Esophagus squamous epithelium (tissue), 5 donors: ENCODE measurements around the gene BACE2. TPM values are rescaled to one million over a fixed set of nuclear protein-coding genes. Genes with fewer than 3 reads are reported as not detected.
A peak's percentile ranks its signal among the peaks of the same experiment; 100 is the strongest.
"Not testable (repeated sequence)": the region's sequence is repeated elsewhere in the genome, so short reads cannot be mapped to it uniquely, and the experiment has no call there.

ENCODE experiments used
- DNase-seq: peaks from one replicate; lab custom pipeline; 2025; lab: John Stamatoyannopoulos, UW
- H3K27ac ChIP-seq, 4 donors: fragments of 200-600 bp; sonication (generic); one replicate each; pipeline ENCODE4 v1.5.1; 2016 to 2019; ENCODE audit warnings: mild to moderate bottlenecking in 1 of 4
- H3K27me3 ChIP-seq, 4 donors: fragments of 200-600 bp; sonication (generic); 1 replicate in 3 of 4; 2 replicates in 1 of 4; pipeline versions ENCODE4 v1.5.1 to v1.6.0; 2017 to 2021; ENCODE audit warnings: antibody characterized with exemption in 1 of 4
- H3K36me3 ChIP-seq, 3 donors: fragments of 200-600 bp; sonication (generic); one replicate each; pipeline ENCODE4 v1.5.1; 2016 to 2019
- H3K4me1 ChIP-seq, 3 donors: fragments of 200-600 bp; sonication (generic); one replicate each; pipeline ENCODE4 v1.5.1; 2017 to 2019
- H3K4me3 ChIP-seq, 4 donors: fragments of 200-600 bp; sonication (generic); 1 replicate in 3 of 4; 2 replicates in 1 of 4; pipeline ENCODE4 v1.5.1; 2016 to 2019; ENCODE audit warnings: mild to moderate bottlenecking in 2 of 4, moderate library complexity in 1 of 4
- H3K9me3 ChIP-seq, 3 donors: fragments of 200-600 bp; sonication (generic); one replicate each; pipeline ENCODE4 v1.5.1; 2016 to 2019
- POLR2A ChIP-seq, 4 donors: fragments of 450-650 bp; IDR thresholded peaks; one replicate each; pipeline ENCODE4 v1.6.1; 2017; ENCODE audit warnings: antibody characterized with exemption in 4 of 4, mild to moderate bottlenecking in 4 of 4, moderate library complexity in 3 of 4
- WGBS, 2 donors: methylation state at CpG; one replicate each; pipeline ENCODE4 v1.1.5; 2018; 5-methylcytosine and 5-hydroxymethylcytosine counted together
- intact Hi-C: fragments of 100-400 bp; cut with DNase I; formaldehyde crosslinking; loops from one replicate; pipeline ENCODE4 v1.15.0; 2022
- total RNA-seq, 4 donors: library from RNA; depleted of rRNA; stranded (reverse); fragments of >200 nt; gene quantifications; one replicate each; pipeline ENCODE4 v1.1.0, GENCODE V29; 2016
- TF ChIP-seq, protein P1 (sequence below), 6 experiments: fragments of 450-650 bp in 4 of 6; fragments of 200-600 bp in 2 of 6; sonication (generic) in 2 of 6; IDR thresholded peaks; one replicate each; pipeline ENCODE4 v1.5.1; 2016 to 2019; ENCODE audit warnings: antibody characterized with exemption in 6 of 6, mild to moderate bottlenecking in 4 of 6, moderate library complexity in 4 of 6
- donor health status: DM: yes; HTN: yes; CAD: no.

Gene BACE2
- total RNA-seq, 4 donors from 2014 or later, result 32.8 to 51.5 (median 47.1) TPM

DNA sequence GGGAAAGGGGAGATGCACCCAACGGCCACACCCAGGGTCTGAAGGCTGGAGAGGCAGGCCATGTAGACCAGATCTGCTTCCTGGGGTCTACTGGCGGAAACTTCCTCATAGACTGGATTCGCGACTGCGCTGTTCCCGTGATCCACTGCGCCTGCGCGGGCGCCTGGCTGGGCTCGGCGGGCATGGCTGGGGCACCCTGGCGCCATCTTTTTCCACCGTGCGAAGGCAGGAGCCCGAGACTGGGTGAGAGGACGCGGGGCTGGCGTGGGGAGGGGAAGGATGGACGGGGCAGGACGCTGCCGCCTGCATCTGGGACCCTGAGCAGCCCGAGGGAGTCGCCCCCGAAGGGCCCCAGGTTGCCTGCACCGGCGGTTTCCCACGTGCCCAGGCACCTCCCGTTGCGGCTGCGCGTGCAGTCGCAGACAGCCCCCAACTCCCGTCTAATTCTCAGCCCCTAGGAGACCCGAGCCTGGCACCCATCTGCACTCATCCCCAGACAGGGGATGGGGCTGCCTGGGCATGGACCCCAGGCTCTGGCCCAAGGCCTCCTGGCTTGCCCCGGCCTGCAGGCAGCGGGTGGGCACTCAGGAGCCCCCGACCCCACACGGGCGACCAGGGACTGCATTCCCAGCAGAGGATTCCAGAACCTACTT is 136.2 kb downstream of the BACE2 start:
- H3K4me3 ChIP-seq, result no peak overlapping the region
- no peak overlapping the region for H3K27ac ChIP-seq
- peaks cover 0 to 5% (median 0%) of the 10 kb centered on the region in 4 donors for H3K27me3 ChIP-seq
- intact Hi-C loops, result no loop called here
- TF ChIP-seq, protein P1, sequence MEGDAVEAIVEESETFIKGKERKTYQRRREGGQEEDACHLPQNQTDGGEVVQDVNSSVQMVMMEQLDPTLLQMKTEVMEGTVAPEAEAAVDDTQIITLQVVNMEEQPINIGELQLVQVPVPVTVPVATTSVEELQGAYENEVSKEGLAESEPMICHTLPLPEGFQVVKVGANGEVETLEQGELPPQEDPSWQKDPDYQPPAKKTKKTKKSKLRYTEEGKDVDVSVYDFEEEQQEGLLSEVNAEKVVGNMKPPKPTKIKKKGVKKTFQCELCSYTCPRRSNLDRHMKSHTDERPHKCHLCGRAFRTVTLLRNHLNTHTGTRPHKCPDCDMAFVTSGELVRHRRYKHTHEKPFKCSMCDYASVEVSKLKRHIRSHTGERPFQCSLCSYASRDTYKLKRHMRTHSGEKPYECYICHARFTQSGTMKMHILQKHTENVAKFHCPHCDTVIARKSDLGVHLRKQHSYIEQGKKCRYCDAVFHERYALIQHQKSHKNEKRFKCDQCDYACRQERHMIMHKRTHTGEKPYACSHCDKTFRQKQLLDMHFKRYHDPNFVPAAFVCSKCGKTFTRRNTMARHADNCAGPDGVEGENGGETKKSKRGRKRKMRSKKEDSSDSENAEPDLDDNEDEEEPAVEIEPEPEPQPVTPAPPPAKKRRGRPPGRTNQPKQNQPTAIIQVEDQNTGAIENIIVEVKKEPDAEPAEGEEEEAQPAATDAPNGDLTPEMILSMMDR (IDR thresholded peaks at IDR 0.05), result no peak
- TF ChIP-seq POLR2A (IDR thresholded peaks at IDR 0.05), result no peak
- WGBS, 2 donors, result 78 to 93% methylated on average over 7 to 8 of the region's 40 CpGs
- H3K9me3 ChIP-seq, result no peaks in the 10 kb centered on the region
- no peaks in the 10 kb centered on the region for H3K36me3 ChIP-seq
- peaks cover 0 to 21% (median 0%) of the 10 kb centered on the region in 3 donors for H3K4me1 ChIP-seq
- no peak for DNase-seq

DNA sequence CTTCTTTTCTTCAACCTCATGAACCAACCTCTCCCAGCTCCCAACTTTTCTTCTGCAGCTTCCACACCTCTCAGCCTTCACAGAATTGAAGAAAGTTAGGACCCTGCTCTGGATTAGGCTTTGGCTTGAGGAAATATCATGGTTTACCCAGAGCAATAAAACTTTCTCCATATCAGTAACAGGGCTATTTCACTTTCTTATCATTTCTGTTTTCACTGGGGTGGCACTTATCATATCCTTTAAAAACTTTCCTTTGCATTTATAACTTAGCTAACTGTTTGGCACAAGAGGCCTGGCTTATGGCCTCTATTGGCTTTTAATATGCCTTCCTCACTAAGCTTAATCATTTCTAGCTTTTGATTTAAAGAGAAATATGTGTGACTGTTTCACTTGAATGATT is 139.3 kb downstream of the BACE2 start:
- no peak for TF ChIP-seq POLR2A (IDR thresholded peaks at IDR 0.05)
- TF ChIP-seq, protein P1 (IDR thresholded peaks at IDR 0.05), result no peak
- no peaks in the 10 kb centered on the region for H3K9me3 ChIP-seq

DNA sequence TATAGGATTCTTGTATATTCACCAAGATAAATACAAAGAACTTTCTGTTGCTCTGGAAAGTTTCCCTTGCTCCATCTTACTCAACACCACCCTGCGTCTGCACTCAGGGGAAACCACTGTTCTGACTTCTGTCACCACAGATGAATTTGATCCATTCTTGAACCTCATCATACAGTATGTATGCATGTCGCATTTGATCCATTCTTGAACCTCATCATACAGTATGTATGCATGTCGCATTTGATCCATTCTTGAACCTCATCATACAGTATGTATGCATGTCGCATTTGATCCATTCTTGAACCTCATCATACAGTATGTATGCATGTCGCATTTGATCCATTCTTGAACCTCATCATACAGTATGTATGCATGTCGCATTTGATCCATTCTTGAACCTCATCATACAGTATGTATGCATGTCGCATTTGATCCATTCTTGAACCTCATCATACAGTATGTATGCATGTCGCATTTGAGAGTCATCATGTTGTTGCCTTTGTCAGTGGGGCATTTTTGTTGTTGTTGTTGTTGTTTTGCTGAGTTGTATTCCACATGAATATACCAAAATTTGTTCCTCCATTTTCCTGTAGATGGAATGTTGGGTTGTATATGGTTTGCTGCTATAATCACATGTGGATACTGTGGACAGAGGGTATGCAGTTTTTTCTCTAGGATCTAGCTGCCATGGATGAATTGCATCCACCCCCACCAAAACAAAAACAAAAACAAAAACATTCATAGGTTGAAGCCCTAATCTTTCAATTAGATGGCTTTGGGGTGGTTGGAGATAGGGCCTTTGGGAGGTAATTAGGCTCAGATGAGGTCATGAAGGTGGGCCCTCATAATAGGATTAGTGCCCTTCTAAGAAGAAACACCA is 145.6 kb downstream of the BACE2 start:
- peaks cover 0 to 50% (median 3%) of the 10 kb centered on the region in 4 donors for H3K27me3 ChIP-seq

More for the DNA sequence above, 139.3 kb downstream of the BACE2 start:
- Histone ChIP-seq H3K27ac (peak overlapping the region in 2 of 4 donors; percentile 11 to 39), H3K4me3 (no peak overlapping the region), H3K36me3 (no peaks in the 10 kb centered on the region), H3K4me1 (peaks cover 0 to 36% (median 0%) of the 10 kb centered on the region in 3 donors), H3K27me3 (peaks cover 0 to 16% (median 0%) of the 10 kb centered on the region in 4 donors)
- intact Hi-C loops, result no loop called here
- no peak for DNase-seq

DNA sequence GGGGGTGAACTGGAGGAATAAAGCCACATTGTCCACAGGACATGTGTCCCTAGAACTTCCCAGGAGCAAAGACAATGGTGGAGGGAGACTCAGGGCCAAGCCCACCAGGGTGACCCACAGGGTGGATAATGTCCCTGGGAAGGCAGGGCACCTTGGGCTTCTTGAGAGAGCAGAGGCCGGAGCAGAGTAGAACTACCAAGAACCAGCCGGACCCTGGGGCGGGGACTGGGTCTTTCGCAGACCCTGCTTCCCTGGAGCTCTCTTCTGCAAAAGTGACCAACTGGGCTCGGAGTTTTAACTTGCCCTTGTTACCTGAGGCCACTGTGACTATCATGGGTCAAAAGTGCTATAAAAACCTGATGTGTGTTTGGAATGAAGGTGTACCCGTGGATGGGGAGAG is 147.8 kb downstream of the BACE2 start:
- H3K27me3 ChIP-seq, result peaks cover 0 to 35% (median 3%) of the 10 kb centered on the region in 4 donors
- 86 to 91% methylated on average over 5 to 6 of the region's 6 CpGs for WGBS, 2 donors
- DNase-seq, result no peak

More for the DNA sequence above, 145.6 kb downstream of the BACE2 start:
- 91 to 96% methylated on average over 5 to 6 of the region's 8 CpGs for WGBS, 2 donors
- H3K4me3 ChIP-seq, H3K27ac ChIP-seq, intact Hi-C loops, H3K36me3 ChIP-seq, H3K9me3 ChIP-seq, DNase-seq: not testable (repeated sequence)
- H3K4me1 ChIP-seq, result peaks cover 4 to 46% (median 10%) of the 10 kb centered on the region in 3 donors

More for the DNA sequence above, 147.8 kb downstream of the BACE2 start:
- no peak for TF ChIP-seq POLR2A (IDR thresholded peaks at IDR 0.05)
- TF ChIP-seq, protein P1 (IDR thresholded peaks at IDR 0.05), result no peak
- no peaks in the 10 kb centered on the region for H3K9me3 ChIP-seq
- intact Hi-C loops, result no loop called here
- no peaks in the 10 kb centered on the region for H3K36me3 ChIP-seq
- peak overlapping the region in 1 of 4 donors; percentile 53 for H3K4me3 ChIP-seq
- H3K4me1 ChIP-seq, result peaks cover 4 to 34% (median 10%) of the 10 kb centered on the region in 3 donors
- H3K27ac ChIP-seq, result peak overlapping the region in 2 of 4 donors; percentile 76 to 80
